Keratinocyte (primary cell): Measurements from ENCODE around the gene RSKR. TPM values are rescaled to one million over a fixed set of nuclear protein-coding genes. Genes with fewer than 3 reads are reported as not detected.
A peak's percentile ranks its signal among the peaks of the same experiment; 100 is the strongest.

Experiments used
- DNase-seq: peaks from one replicate; pipeline ENCODE4 v3.0.0-alpha.2; 2011; ENCODE audit warnings: low read depth, missing footprints, low spot score
- FAIRE-seq: peaks from 2 replicates; lab custom pipeline; 2011; peaks lifted over from hg19 to GRCh38; lab: Jason Lieb, UNC
- H2AFZ ChIP-seq: 2 replicates; pipeline ENCODE4 v1.6.0; 2012; ENCODE audit warnings: low read length, control low read depth, inconsistent platforms; ENCODE audit not compliant: control insufficient read depth
- H3K27ac ChIP-seq: 2 replicates; pipeline ENCODE4 v1.5.1; 2011; ENCODE audit warnings: low read length; ENCODE audit not compliant: control insufficient read depth, insufficient read depth
- H3K27me3 ChIP-seq: 3 replicates; pipeline ENCODE4 v1.6.0; 2011; ENCODE audit warnings: low read length; ENCODE audit not compliant: control insufficient read depth, insufficient read depth; ENCODE audit errors: extremely low read depth
- H3K36me3 ChIP-seq, 2 experiments: 2 replicates in 1 of 2; 3 replicates in 1 of 2; pipeline ENCODE4 v1.5.1; 2011; ENCODE audit warnings: low read length in 2 of 2, mild to moderate bottlenecking in 1 of 2; ENCODE audit not compliant: control insufficient read depth in 2 of 2, insufficient read depth in 2 of 2; ENCODE audit errors: extremely low read depth in 1 of 2
- H3K4me1 ChIP-seq: 3 replicates; pipeline ENCODE4 v1.5.1; 2011; ENCODE audit warnings: low read length; ENCODE audit not compliant: control insufficient read depth, insufficient read depth; ENCODE audit errors: extremely low read depth
- H3K4me2 ChIP-seq: 3 replicates; pipeline ENCODE4 v1.6.0; 2011; ENCODE audit warnings: low read depth, low read length; ENCODE audit not compliant: control insufficient read depth, insufficient read depth; ENCODE audit errors: extremely low read depth
- H3K4me3 ChIP-seq, 3 experiments: fragments of 200-600 bp in 1 of 3; sonication (generic) in 1 of 3; 2 replicates in 2 of 3; 3 replicates in 1 of 3; pipeline ENCODE4 v1.5.1; 2011 to 2016; ENCODE audit warnings: low read length in 3 of 3, mild to moderate bottlenecking in 3 of 3, control low read depth in 2 of 3, inconsistent platforms in 1 of 3, low read depth in 1 of 3, mixed read lengths in 1 of 3, mixed run types in 1 of 3, moderate library complexity in 1 of 3; ENCODE audit not compliant: control insufficient read depth in 2 of 3, insufficient read depth in 2 of 3; ENCODE audit errors: extremely low read depth in 1 of 3
- H3K79me2 ChIP-seq: 2 replicates; pipeline ENCODE4 v1.6.0; 2012; ENCODE audit warnings: low read length; ENCODE audit not compliant: control insufficient read depth, insufficient read depth
- H3K9ac ChIP-seq: 3 replicates; pipeline ENCODE4 v1.6.0; 2011; ENCODE audit warnings: low read length; ENCODE audit not compliant: control insufficient read depth, insufficient read depth; ENCODE audit errors: extremely low read depth
- H3K9me1 ChIP-seq: 3 replicates; pipeline ENCODE4 v1.6.0; 2011; ENCODE audit warnings: low read length; ENCODE audit not compliant: control insufficient read depth, insufficient read depth; ENCODE audit errors: extremely low read depth
- H3K9me3 ChIP-seq: 2 replicates; pipeline ENCODE4 v1.5.1; 2012; ENCODE audit warnings: low read depth, low read length; ENCODE audit not compliant: control insufficient read depth
- H4K20me1 ChIP-seq: 3 replicates; pipeline ENCODE4 v1.6.0; 2011; ENCODE audit warnings: low read length; ENCODE audit not compliant: control insufficient read depth, insufficient read depth; ENCODE audit errors: extremely low read depth
- EZH2 ChIP-seq: IDR thresholded peaks from one replicate; pipeline ENCODE4 v1.6.1; 2012; ENCODE audit warnings: inconsistent platforms, mild to moderate bottlenecking, low read length, moderate library complexity
- dilution Hi-C: fragments of 300-500 bp; cut with MboI; formaldehyde crosslinking; loops from one replicate; pipeline ENCODE4 v1.7.0; 2020; ENCODE audit warnings: low sequenced_read_pairs; ENCODE audit not compliant: extremely low pct_ligation_motif_present
- polyA plus RNA-seq, 5 experiments: library from polyadenylated mRNA; depleted of rRNA in 3 of 5; stranded (reverse) in 3 of 5; stranded (forward) in 1 of 5; unstranded in 1 of 5; fragments of >200 nt; gene quantifications; 1 replicate in 1 of 5; 2 replicates in 3 of 5; 3 replicates in 1 of 5; pipeline versions ENCODE4 v1.2.1 to v1.2.3, GENCODE V29; 2011 to 2012; ENCODE audit warnings: missing spikeins in 2 of 5, low read depth in 1 of 5, low replicate concordance in 1 of 5
- TF ChIP-seq, protein P1 (sequence below), 3 experiments: IDR thresholded peaks in 1 of 3; conservative IDR thresholded peaks in 1 of 3; optimal IDR thresholded peaks in 1 of 3; 2 replicates in 2 of 3; 3 replicates in 1 of 3; pipeline versions ENCODE3 to v1.5.1; 2011; ENCODE audit warnings: low read length in 3 of 3, mild to moderate bottlenecking in 3 of 3, moderate library complexity in 2 of 3, control low read depth in 1 of 3, inconsistent platforms in 1 of 3; ENCODE audit not compliant: insufficient read depth in 2 of 3; ENCODE audit errors: extremely low read depth in 1 of 3

RSKR gene
- polyA plus RNA-seq, 1 donor (not counting 4 experiments of a cell fraction or from before 2014, with no cell fraction given): 6.6 TPM

DNA sequence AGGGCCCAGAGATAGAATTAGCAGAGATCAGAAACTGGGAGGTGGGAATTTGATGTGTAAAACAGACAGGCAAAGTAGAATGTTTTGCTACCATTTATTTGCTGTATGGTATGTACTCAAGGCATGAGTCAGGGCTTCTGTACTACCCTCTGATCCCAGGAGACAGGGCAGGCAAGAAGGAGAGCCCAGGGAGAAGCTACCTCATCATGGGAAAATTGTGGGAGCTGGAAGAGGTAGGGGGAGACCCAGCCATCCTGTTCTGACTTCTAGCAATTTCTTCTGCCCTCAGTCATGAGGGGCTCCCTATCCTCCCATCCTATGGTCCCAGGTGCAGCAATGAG, 41.0 kb downstream of the RSKR start:
- no peak for FAIRE-seq
- no peak for DNase-seq
- Histone ChIP-seq H3K4me2 (no peak overlapping the region), H3K36me3 (peaks cover 5 to 13% of the 10 kb centered on the region in 2 experiments), H3K9me1 (no peaks in the 10 kb centered on the region), H3K9me3 (no peaks in the 10 kb centered on the region), H3K27ac (no peak overlapping the region), H3K27me3 (no peaks in the 10 kb centered on the region), H3K79me2 (peaks cover 13% of the 10 kb centered on the region), H3K9ac (no peak overlapping the region), H3K4me3 (no peak overlapping the region), H2AFZ (no peak overlapping the region), H3K4me1 (peaks cover 21% of the 10 kb centered on the region), H4K20me1 (no peaks in the 10 kb centered on the region)
- TF ChIP-seq EZH2: no peak
- TF ChIP-seq, protein P1, sequence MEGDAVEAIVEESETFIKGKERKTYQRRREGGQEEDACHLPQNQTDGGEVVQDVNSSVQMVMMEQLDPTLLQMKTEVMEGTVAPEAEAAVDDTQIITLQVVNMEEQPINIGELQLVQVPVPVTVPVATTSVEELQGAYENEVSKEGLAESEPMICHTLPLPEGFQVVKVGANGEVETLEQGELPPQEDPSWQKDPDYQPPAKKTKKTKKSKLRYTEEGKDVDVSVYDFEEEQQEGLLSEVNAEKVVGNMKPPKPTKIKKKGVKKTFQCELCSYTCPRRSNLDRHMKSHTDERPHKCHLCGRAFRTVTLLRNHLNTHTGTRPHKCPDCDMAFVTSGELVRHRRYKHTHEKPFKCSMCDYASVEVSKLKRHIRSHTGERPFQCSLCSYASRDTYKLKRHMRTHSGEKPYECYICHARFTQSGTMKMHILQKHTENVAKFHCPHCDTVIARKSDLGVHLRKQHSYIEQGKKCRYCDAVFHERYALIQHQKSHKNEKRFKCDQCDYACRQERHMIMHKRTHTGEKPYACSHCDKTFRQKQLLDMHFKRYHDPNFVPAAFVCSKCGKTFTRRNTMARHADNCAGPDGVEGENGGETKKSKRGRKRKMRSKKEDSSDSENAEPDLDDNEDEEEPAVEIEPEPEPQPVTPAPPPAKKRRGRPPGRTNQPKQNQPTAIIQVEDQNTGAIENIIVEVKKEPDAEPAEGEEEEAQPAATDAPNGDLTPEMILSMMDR (optimal IDR thresholded peaks at IDR 0.05 in 1 of 3, IDR thresholded peaks at IDR 0.05 in 1 of 3, conservative IDR thresholded peaks at IDR 0.05 in 1 of 3; ENCODE audit: extremely low read depth in 1 of 3, insufficient read depth in 2 of 3, low read length in 3 of 3): no peak
- dilution Hi-C loops: no loop called here

DNA sequence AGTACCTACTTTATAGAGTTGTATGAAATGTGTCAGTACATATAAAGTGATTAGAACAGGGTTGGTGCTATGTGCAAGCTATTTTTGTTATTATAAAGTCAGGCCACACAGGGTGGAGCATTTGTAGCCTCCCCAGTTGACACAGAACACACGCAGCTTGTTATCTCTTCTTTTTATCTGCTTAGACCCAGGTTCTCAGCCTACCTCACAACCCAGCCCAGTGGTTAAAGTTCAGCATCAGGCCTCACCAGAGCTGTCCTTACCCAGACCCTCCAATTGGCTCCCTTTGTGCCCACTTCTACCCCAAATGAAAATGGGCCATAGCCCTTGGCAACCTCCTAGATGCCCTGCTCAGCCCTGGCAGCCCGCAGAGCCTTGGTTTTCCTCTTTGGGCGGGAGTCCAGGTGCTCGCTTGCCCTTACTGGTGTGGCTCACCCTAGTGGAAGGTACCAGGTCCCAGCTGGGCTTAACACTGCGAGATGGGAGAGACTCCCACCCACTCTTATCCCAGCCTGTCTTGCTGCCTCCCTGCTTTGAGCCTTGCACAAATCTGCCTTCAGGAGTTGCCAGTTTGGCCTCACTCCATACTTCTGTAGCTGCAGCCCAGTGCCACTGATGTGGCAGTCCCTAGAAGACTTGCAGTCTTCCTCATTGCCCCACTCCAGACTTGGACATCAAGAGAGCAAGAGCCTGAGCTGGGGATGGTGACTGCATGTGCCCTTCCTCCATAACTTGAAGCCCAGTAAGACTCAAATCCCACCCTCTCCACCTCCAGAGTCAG, 41.5 kb downstream of the RSKR start:
- Histone ChIP-seq H3K79me2 (peaks cover 13% of the 10 kb centered on the region), H3K36me3 (peaks cover 8 to 12% of the 10 kb centered on the region in 2 experiments), H3K4me1 (peaks cover 21% of the 10 kb centered on the region), H3K27me3 (no peaks in the 10 kb centered on the region), H3K4me2 (peak overlapping the region; percentile 72), H3K9me3 (no peaks in the 10 kb centered on the region), H2AFZ (no peak overlapping the region), H4K20me1 (no peaks in the 10 kb centered on the region), H3K4me3 (no peak overlapping the region), H3K9ac (no peak overlapping the region), H3K9me1 (no peaks in the 10 kb centered on the region), H3K27ac (no peak overlapping the region)
- TF ChIP-seq EZH2: no peak
- TF ChIP-seq, protein P1 (optimal IDR thresholded peaks at IDR 0.05 in 1 of 3, IDR thresholded peaks at IDR 0.05 in 1 of 3, conservative IDR thresholded peaks at IDR 0.05 in 1 of 3; ENCODE audit: extremely low read depth in 1 of 3, insufficient read depth in 2 of 3, low read length in 3 of 3): no peak
- FAIRE-seq (no peak), DNase-seq (no peak)
- dilution Hi-C loops: no loop called here
